Lower lobe of right lung (tissue), 2 donors: ENCODE results near the gene GORAB. TPM values are rescaled to one million over a fixed set of nuclear protein-coding genes. Genes with fewer than 3 reads are reported as not detected.

Source experiments
- ATAC-seq, 2 donors: fragments of 200-7000 bp; cut with Tn5 transposase; one replicate each; pipeline ENCODE4 v1.9.1; 2020 to 2022; ENCODE audit warnings: mild to moderate bottlenecking in 2 of 2, moderate library complexity in 2 of 2
- DNase-seq: peaks from one replicate; pipeline ENCODE4 v3.0.0-alpha.2; 2020
- H3K27ac ChIP-seq: fragments of 200-600 bp; one replicate; pipeline ENCODE4 v1.8.0; 2022
- H3K27me3 ChIP-seq: fragments of 200-600 bp; one replicate; pipeline ENCODE4 v1.8.0; 2022; ENCODE audit warnings: low read depth
- H3K36me3 ChIP-seq: fragments of 200-600 bp; one replicate; pipeline ENCODE4 v1.8.0; 2022; ENCODE audit warnings: mild to moderate bottlenecking
- H3K4me1 ChIP-seq: fragments of 200-600 bp; one replicate; pipeline ENCODE4 v1.8.0; 2022
- H3K4me3 ChIP-seq: fragments of 200-600 bp; one replicate; pipeline ENCODE4 v1.8.0; 2022; ENCODE audit warnings: mild to moderate bottlenecking
- H3K9me3 ChIP-seq: fragments of 200-600 bp; one replicate; pipeline ENCODE4 v1.8.0; 2022
- intact Hi-C: fragments of 100-400 bp; cut with DNase I; formaldehyde crosslinking; loops from one replicate; pipeline ENCODE4 v1.11.0; 2022
- total RNA-seq: library from RNA; stranded (reverse); fragmentation: NEBNext Ultra II Directional; extraction: Animal tissue kit (Norgen Biotek cat#: 25700); gene quantifications from one replicate; pipeline ENCODE4 v1.2.1, GENCODE V29; 2021
- TF ChIP-seq, protein P1 (sequence below): fragments of 200-600 bp; IDR thresholded peaks from one replicate; pipeline ENCODE4 v1.8.0; 2022; ENCODE audit warnings: antibody characterized with exemption, mild to moderate bottlenecking
- donor health status: DM: no; HTN: yes; CAD: no; lungs with severe emphysema.

The GORAB gene
- total RNA-seq, 1 donor from 2014 or later, result 12.2 TPM

GRCh38 chr1:170518185-170518834, 13.7 kb upstream of the GORAB start:
- H3K4me3 ChIP-seq, result no peak overlapping the region
- H3K9me3 ChIP-seq, result no peaks in the 10 kb centered on the region
- H3K27ac ChIP-seq, result no peak overlapping the region
- intact Hi-C loops, result no loop called here
- DNase-seq (no peak), ATAC-seq (no peak)
- TF ChIP-seq, protein P1, sequence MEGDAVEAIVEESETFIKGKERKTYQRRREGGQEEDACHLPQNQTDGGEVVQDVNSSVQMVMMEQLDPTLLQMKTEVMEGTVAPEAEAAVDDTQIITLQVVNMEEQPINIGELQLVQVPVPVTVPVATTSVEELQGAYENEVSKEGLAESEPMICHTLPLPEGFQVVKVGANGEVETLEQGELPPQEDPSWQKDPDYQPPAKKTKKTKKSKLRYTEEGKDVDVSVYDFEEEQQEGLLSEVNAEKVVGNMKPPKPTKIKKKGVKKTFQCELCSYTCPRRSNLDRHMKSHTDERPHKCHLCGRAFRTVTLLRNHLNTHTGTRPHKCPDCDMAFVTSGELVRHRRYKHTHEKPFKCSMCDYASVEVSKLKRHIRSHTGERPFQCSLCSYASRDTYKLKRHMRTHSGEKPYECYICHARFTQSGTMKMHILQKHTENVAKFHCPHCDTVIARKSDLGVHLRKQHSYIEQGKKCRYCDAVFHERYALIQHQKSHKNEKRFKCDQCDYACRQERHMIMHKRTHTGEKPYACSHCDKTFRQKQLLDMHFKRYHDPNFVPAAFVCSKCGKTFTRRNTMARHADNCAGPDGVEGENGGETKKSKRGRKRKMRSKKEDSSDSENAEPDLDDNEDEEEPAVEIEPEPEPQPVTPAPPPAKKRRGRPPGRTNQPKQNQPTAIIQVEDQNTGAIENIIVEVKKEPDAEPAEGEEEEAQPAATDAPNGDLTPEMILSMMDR, result no peak
- H3K4me1 ChIP-seq, result no peaks in the 10 kb centered on the region
- H3K36me3 ChIP-seq, result no peaks in the 10 kb centered on the region
- no peaks in the 10 kb centered on the region for H3K27me3 ChIP-seq

DNA sequence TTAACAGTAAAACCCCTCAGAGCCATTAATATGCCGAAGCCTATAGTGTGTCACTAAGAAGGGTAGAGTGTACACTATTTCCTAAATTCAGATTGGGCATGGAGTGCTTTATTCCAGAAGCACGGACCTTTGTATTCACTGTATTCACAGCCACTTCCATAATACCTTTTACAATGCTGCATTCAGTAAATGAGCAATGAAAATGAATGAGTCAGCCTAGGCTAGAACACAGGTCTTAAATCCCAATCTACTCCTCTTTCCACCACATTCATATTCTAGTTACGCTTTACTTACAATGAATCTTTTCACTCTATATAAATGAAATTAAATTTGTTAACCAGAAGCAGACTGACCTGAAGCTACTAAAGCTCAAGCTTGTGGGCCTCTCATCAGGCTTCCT, 13.0 kb upstream of the GORAB start:
- TF ChIP-seq, protein P1, result no peak
- H3K36me3 ChIP-seq, result no peaks in the 10 kb centered on the region
- H3K4me3 ChIP-seq, result no peak overlapping the region
- H3K9me3 ChIP-seq, result no peaks in the 10 kb centered on the region
- intact Hi-C loops, result no loop called here
- DNase-seq (no peak), ATAC-seq (no peak)
- no peak overlapping the region for H3K27ac ChIP-seq
- no peaks in the 10 kb centered on the region for H3K27me3 ChIP-seq
- H3K4me1 ChIP-seq, result no peaks in the 10 kb centered on the region

GRCh38 chr1:170520601-170521000, 11.4 kb upstream of the GORAB start:
- intact Hi-C loops, result no loop called here
- TF ChIP-seq, protein P1, result no peak
- no peaks in the 10 kb centered on the region for H3K36me3 ChIP-seq
- no peaks in the 10 kb centered on the region for H3K9me3 ChIP-seq
- H3K4me3 ChIP-seq, result no peak overlapping the region
- no peak overlapping the region for H3K27ac ChIP-seq
- H3K27me3 ChIP-seq, result no peaks in the 10 kb centered on the region
- ATAC-seq, result no peak
- DNase-seq, result no peak
- no peaks in the 10 kb centered on the region for H3K4me1 ChIP-seq

- no peak for ATAC-seq
- no peaks in the 10 kb centered on the region for H3K9me3 ChIP-seq
- intact Hi-C loops, result no loop called here
These were observed 10.1 kb upstream of the GORAB start for GRCh38 chr1:170521818-170522217.

DNA sequence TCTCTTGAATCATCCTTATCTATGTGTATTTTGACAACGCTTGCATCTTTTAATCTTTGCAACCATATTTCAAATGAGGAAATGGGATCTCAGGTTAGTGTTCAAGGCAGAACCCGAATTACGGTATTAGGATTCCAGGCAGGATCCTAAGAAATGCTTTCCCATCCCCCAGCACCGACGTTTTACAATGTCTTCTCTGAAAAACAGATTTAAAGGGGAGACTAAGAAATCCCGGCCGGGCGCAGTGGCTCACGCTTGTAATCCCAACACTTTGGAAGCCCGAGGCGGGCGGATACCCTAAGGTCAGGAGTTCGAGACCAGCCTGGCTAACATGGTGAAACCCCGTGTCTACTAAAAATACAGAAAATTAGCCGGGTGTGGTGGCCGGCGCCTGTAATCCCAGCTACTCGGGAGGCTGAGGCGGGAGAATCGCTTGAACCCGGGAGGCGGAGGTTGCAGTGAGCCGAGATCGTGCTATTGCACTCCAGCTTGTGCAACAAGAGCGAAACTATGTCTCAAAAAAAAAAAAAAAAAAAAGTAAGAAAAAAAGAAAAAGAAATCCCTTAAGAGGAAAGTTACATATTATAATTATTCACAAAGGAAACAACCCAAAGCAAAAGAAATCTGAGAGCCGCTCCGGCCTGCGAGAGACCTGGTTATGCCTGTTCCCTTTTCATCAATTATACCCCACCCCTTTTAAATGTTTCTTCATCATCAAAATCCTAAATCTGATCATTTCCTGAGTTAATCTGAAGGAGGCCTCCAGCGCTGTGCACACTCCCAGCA, 801 bp upstream of the GORAB start:
- H3K27me3 ChIP-seq, result no peaks in the 10 kb centered on the region
- H3K4me3 ChIP-seq, result peak overlapping the region; percentile 73
- H3K27ac ChIP-seq, result peak overlapping the region; percentile 95
- TF ChIP-seq, protein P1, result no peak
- H3K9me3 ChIP-seq, result no peaks in the 10 kb centered on the region
- DNase-seq (peak; percentile 49), ATAC-seq (peak in 1 of 2 donors; percentile 0)
- H3K36me3 ChIP-seq, result no peaks in the 10 kb centered on the region
- peaks cover 28% of the 10 kb centered on the region for H3K4me1 ChIP-seq
- intact Hi-C loops, result no loop called here

More at GRCh38 chr1:170521818-170522217, 10.1 kb upstream of the GORAB start:
- TF ChIP-seq, protein P1, result no peak
- Histone ChIP-seq H3K27ac (no peak overlapping the region), H3K4me3 (no peak overlapping the region), H3K36me3 (no peaks in the 10 kb centered on the region), H3K27me3 (no peaks in the 10 kb centered on the region), H3K4me1 (no peaks in the 10 kb centered on the region)
- no peak for DNase-seq
